G401 (cell line): ENCODE measurements around the gene IL1R1. TPM values are rescaled to one million over a fixed set of nuclear protein-coding genes. Genes with fewer than 3 reads are reported as not detected.

Source experiments
- DNase-seq: peaks from one replicate; pipeline ENCODE4 v3.0.0-alpha.2; 2015; ENCODE audit warnings: low spot score
- in situ Hi-C: cut with HindIII; loops from 2 replicates; pipeline ENCODE4 v1.10.0; 2016; ENCODE audit warnings: low sequenced_read_pairs, mixed read lengths
- total RNA-seq: library from RNA; depleted of rRNA; stranded (reverse); fragments of >200 nt; shearing (Covaris generic); gene quantifications from 2 replicates; pipeline ENCODE4 v1.2.3, GENCODE V29; 2014

Gene IL1R1
- total RNA-seq, 1 experiment from 2014 or later = not detected

GRCh38 chr2:102129951-102130646 lies 12.4 kb upstream of the IL1R1 start:
- DNase-seq = no peak
- in situ Hi-C loops = no loop called here

- DNase-seq = no peak
- in situ Hi-C loops = no loop called here
Measured at GRCh38 chr2:102130647-102130991, 11.9 kb upstream of the IL1R1 start.

GRCh38 chr2:102131564-102131963 lies 11.0 kb upstream of the IL1R1 start:
- in situ Hi-C loops = no loop called here
- DNase-seq = no peak

DNA sequence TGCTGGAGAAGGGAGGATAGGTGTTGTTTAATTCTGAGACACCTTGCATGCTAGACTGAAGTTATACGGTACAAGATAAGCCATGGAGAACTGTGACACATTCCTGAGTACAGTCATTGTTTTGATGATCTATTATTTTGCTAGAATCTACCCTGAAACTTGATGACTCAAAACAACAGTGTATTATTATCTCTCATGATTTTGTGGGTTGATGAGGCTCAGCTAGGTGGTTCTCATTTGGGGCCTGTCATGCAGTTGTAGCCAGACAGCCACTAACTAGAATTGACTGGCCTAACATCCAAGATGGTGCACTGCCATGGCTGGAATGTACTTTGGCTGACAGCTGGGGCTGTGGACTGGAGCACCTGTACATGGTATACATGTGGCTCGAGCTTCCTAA lies 5.4 kb upstream of the IL1R1 start:
- in situ Hi-C loops = no loop called here
- no peak for DNase-seq

GRCh38 chr2:102138331-102138730 lies 4.2 kb upstream of the IL1R1 start:
- DNase-seq = no peak
- in situ Hi-C loops = no loop called here

GRCh38 chr2:102139851-102140250 lies 2.7 kb upstream of the IL1R1 start:
- in situ Hi-C loops = no loop called here
- no peak for DNase-seq

DNA sequence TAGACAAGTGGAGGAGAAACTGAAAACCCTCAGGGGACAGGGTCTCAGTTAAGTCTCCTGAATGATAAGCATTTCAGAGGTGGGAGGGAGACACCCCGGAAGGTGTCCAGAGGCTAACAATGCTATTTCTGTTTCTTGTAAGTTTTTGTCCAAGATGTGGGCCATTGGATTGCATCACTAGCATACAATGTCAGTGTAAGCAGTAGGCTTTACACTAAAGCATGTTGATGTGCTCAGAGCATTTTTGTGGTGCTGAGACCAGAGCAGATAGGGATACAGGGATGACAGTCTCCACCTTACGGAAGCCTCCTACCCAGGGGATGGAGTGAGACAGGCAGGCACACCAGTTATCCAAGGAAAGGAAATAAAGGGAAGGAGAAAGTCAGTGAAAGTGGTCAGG lies 2.2 kb upstream of the IL1R1 start:
- no peak for DNase-seq
- in situ Hi-C loops = no loop called here

DNA sequence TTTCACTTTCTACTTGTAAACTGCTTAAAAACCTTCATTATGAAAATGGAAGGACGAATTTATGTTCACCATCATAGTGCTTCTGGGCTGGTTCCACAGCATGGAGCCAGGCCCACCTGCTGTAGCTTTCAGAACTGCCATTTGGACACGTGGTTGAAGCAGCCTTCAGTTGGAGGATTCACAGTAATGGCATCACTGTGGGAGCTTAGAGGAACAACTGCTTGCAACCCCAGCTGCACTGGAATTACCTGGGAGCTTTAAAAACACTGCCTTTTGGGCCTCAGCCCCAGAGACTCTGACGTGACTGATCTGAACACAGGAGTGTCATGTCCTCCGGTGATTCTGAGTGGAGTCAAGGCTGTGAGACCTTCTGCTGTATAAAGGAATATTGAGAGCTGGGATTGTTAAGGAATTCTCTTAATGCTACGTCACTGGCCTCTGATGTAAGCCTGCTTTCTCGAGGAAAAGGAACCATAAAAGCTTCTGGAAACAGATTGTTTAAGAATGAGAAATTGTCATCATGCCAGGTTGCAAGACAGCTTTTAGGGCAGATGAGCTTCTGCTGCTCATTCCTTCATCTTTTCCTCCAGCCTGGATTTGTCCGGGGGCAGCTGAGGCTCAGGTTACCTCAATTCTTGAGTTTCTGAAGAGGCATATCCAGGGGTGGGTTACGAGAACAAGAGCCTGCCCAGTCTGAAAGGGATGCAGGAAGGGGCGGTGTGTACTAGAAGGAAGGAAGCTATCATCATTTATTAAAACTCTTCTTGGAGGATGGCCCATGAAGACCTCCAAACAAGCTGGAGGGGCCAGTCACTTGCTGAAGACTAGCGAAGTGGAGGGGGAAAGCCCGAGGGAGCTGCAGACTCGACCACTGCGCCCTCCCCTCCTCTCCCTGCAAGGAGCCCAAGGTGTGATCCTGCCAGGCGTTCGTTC lies 1.3 kb upstream of the IL1R1 start:
- in situ Hi-C loops = no loop called here
- no peak for DNase-seq

DNA sequence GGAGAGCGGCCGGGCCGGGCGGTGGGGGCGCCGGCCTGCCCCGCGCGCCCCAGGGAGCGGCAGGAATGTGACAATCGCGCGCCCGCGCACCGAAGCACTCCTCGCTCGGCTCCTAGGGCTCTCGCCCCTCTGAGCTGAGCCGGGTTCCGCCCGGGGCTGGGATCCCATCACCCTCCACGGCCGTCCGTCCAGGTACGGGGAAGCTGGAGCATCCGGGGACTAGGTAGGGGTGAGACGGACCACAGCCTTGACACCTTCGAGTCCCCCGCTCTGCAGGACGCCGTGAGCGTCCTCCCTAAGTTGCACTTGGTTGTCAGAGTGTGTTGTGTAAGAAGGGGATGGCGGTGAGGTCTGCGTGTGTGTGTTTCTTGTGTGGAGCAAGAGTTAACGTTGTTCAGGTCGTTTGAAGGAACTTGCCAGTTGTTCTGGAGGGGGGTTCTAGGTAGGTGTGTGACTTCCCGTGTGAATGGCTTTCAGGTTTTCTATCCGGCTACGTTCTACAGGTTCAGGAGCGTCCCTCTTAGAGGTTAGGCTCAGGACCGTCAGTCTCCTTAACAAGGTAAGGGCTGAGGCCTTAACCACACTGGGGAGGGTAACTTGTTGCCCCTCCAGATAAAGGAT lies 393 bp downstream of the IL1R1 start:
- DNase-seq = no peak
- in situ Hi-C loops = no loop called here

DNA sequence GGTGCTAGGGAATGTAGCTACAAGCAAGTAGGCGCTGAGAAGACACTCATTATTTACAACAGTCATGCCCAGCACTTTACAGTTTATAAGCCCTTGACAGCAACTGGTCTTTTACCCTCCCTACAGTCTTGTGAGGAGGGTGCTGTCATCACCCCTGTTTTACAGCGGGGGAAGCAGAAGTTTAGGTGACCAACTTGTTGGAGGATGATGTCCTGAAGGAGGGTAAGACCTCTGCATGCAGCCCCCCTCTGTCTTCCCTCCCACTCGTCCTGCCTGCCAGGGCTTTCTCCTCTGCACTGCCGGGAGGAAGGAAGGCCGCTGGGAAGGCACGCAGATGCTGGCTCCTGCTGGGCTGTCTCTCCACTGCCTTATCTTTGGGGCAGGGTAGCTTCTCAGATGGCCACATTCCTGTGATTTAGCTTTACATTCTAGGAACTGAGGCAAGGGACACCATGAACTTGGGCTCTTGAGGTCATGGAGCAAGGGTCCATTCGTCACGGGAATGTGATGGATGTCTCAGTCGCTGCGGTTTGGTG lies 972 bp downstream of the IL1R1 start:
- DNase-seq = no peak
- in situ Hi-C loops = no loop called here

- in situ Hi-C loops = no loop called here
- DNase-seq = no peak
Measured at GRCh38 chr2:102144128-102144527, 1.6 kb downstream of the IL1R1 start.

- in situ Hi-C loops = no loop called here
- DNase-seq = no peak
Measured at GRCh38 chr2:102145107-102145506, 2.6 kb downstream of the IL1R1 start.

DNA sequence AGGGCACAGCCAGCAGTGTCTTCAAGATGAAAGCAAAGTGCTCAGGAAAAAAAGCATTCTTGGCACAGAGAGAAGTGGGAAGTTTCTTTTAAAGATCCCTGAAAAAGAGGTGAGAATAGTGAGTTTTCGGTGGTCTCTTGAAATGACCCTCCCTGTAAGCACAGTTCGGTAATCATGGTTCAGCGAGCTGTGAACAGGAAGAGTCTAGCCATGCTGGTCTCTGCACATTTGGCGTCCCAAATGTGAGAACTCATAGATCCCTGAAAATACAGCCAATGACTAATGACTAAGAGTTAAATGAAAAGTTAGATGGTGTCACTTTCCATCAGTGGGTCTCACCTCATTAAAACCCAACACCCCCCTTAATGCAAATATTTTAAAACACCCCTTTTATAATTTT lies 3.4 kb downstream of the IL1R1 start:
- in situ Hi-C loops = no loop called here
- no peak for DNase-seq

DNA sequence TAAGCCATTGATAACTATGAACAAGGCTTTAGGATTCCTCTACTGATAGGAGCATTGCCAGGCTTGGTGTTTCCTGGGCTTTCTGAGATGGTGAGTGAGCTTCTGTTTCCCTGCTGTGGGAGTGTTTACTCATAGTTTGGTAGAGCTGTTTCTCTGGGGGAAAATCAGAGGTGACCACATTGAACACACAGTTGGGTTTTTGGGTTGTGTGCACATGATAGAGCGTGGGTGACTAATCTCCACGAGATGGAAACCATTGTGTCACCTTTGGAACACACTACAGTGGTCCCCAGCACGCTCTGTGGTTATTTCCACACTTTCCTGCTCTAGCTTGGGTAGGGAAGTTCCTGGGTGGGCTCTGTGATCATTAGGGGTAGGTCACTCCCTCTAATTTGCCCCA lies 5.4 kb downstream of the IL1R1 start:
- in situ Hi-C loops = no loop called here
- no peak for DNase-seq

DNA sequence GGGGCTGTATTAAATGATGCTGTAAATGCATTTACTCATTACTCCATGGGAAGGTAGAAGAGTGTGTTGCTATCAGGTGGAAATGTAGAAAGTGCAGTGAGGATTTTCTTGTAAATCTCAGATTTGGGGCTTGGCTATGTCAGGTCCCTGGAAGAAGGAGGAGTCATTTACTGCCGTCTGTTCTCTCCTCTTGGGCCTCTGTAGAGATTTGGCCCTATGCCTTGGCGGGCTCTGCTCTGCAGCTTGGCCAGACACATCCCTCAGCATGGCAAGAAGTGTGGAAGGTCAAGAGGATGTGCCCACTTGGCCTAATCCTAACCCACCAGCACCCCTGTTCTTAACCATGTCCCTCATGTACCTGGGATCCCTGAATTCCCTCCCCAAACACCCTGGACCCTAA lies 6.7 kb downstream of the IL1R1 start:
- in situ Hi-C loops = no loop called here
- DNase-seq = no peak

- no peak for DNase-seq
- in situ Hi-C loops = no loop called here
Measured at GRCh38 chr2:102149644-102150455, 7.3 kb downstream of the IL1R1 start.

GRCh38 chr2:102154364-102154763 lies 11.8 kb downstream of the IL1R1 start:
- no peak for DNase-seq
- in situ Hi-C loops = no loop called here

- DNase-seq = no peak
- in situ Hi-C loops = no loop called here
Measured at GRCh38 chr2:102154946-102155702, 12.6 kb downstream of the IL1R1 start.
